Activated T-helper 17 cell treated with anti-CD3 and anti-CD28 coated beads, Interleukin-2, amount 50 U/mL, for 72 hours (primary cell): ENCODE results near the gene MCRIP2. TPM values are rescaled to one million over a fixed set of nuclear protein-coding genes. Genes with fewer than 3 reads are reported as not detected.

Source experiments
- ATAC-seq: fragments of 150-1000 bp; cut with Tn5 transposase; replicated peaks from 2 replicates; pipeline ENCODE4 v1.10.0; 2021; ENCODE audit warnings: mild to moderate bottlenecking, moderate library complexity
- H3K27ac Mint-ChIP-seq: one replicate; pipeline ENCODE4 v1.8.0; 2022; ENCODE audit warnings: mixed read lengths
- H3K27me3 Mint-ChIP-seq: one replicate; pipeline ENCODE4 v1.8.0; 2022; ENCODE audit warnings: mixed read lengths
- H3K36me3 Mint-ChIP-seq: one replicate; pipeline ENCODE4 v1.8.0; 2022; ENCODE audit warnings: low read depth, mild to moderate bottlenecking, mixed read lengths
- H3K4me1 Mint-ChIP-seq: one replicate; pipeline ENCODE4 v1.8.0; 2022; ENCODE audit warnings: mixed read lengths
- H3K4me3 Mint-ChIP-seq: one replicate; pipeline ENCODE4 v1.8.0; 2022; ENCODE audit warnings: mild to moderate bottlenecking, mixed read lengths
- H3K9me3 Mint-ChIP-seq: one replicate; pipeline ENCODE4 v1.8.0; 2022; ENCODE audit warnings: mixed read lengths
- total RNA-seq, 2 donors: library from RNA; stranded (reverse); gene quantifications; one replicate each; pipeline ENCODE4 v1.2.3, GENCODE V29; 2022

Gene MCRIP2
- total RNA-seq, 2 donors from 2014 or later = 29.2 to 54.5 TPM

- Mint-ChIP-seq H3K27ac (no peak overlapping the region), H3K4me3 (peak overlapping the region; percentile 17), H3K4me1 (no peaks in the 10 kb centered on the region), H3K27me3 (no peaks in the 10 kb centered on the region), H3K9me3 (no peaks in the 10 kb centered on the region), H3K36me3 (no peaks in the 10 kb centered on the region)
- ATAC-seq = no peak
Measured at GRCh38 chr16:661184-661821, 19.7 kb downstream of the MCRIP2 start.

GRCh38 chr16:662095-662494 lies 20.5 kb downstream of the MCRIP2 start:
- H3K27me3 Mint-ChIP-seq = no peaks in the 10 kb centered on the region
- ATAC-seq = no peak
- no peak overlapping the region for H3K4me3 Mint-ChIP-seq
- no peak overlapping the region for H3K27ac Mint-ChIP-seq
- no peaks in the 10 kb centered on the region for H3K36me3 Mint-ChIP-seq
- no peaks in the 10 kb centered on the region for H3K9me3 Mint-ChIP-seq
- no peaks in the 10 kb centered on the region for H3K4me1 Mint-ChIP-seq

- Mint-ChIP-seq H3K36me3 (no peaks in the 10 kb centered on the region), H3K27me3 (no peaks in the 10 kb centered on the region), H3K9me3 (no peaks in the 10 kb centered on the region), H3K27ac (no peak overlapping the region), H3K4me3 (no peak overlapping the region), H3K4me1 (no peaks in the 10 kb centered on the region)
- ATAC-seq = no peak
Measured at GRCh38 chr16:662597-662996, 21.0 kb downstream of the MCRIP2 start.

- Mint-ChIP-seq H3K4me3 (no peak overlapping the region), H3K27ac (no peak overlapping the region), H3K4me1 (no peaks in the 10 kb centered on the region), H3K36me3 (peaks cover 20% of the 10 kb centered on the region), H3K9me3 (no peaks in the 10 kb centered on the region), H3K27me3 (no peaks in the 10 kb centered on the region)
- no peak for ATAC-seq
Measured at GRCh38 chr16:666572-666971, 24.9 kb downstream of the MCRIP2 start.

GRCh38 chr16:667113-667779 lies 25.6 kb downstream of the MCRIP2 start:
- peaks cover 20% of the 10 kb centered on the region for H3K36me3 Mint-ChIP-seq
- H3K4me1 Mint-ChIP-seq = no peaks in the 10 kb centered on the region
- H3K27me3 Mint-ChIP-seq = no peaks in the 10 kb centered on the region
- H3K4me3 Mint-ChIP-seq = peak overlapping the region; percentile 71
- no peaks in the 10 kb centered on the region for H3K9me3 Mint-ChIP-seq
- no peak for ATAC-seq
- peak overlapping the region; percentile 73 for H3K27ac Mint-ChIP-seq

GRCh38 chr16:667780-668518 lies 26.3 kb downstream of the MCRIP2 start, which contains the start of gene RHOT2:
Gene RHOT2 (plus strand): TSS chr16:668132. CDS start chr16:668200, 68 bp downstream.
- no peaks in the 10 kb centered on the region for H3K4me1 Mint-ChIP-seq
- no peaks in the 10 kb centered on the region for H3K27me3 Mint-ChIP-seq
- H3K36me3 Mint-ChIP-seq = peaks cover 25% of the 10 kb centered on the region
- ATAC-seq = peak; percentile 99
- H3K9me3 Mint-ChIP-seq = no peaks in the 10 kb centered on the region
- H3K4me3 Mint-ChIP-seq = peak within 1 kb of the TSS; percentile 71
- peak within 1 kb of the TSS; percentile 73 for H3K27ac Mint-ChIP-seq

GRCh38 chr16:668519-669171 lies 27.0 kb downstream of the MCRIP2 start:
- Mint-ChIP-seq H3K36me3 (peaks cover 29% of the 10 kb centered on the region), H3K4me3 (peak overlapping the region; percentile 71), H3K27ac (peak overlapping the region; percentile 17), H3K27me3 (no peaks in the 10 kb centered on the region), H3K9me3 (no peaks in the 10 kb centered on the region), H3K4me1 (no peaks in the 10 kb centered on the region)
- peak; percentile 15 for ATAC-seq

GRCh38 chr16:669666-670065 lies 28.0 kb downstream of the MCRIP2 start:
- no peaks in the 10 kb centered on the region for H3K9me3 Mint-ChIP-seq

GRCh38 chr16:670485-671352 lies 29.1 kb downstream of the MCRIP2 start:
- Mint-ChIP-seq H3K9me3 (no peaks in the 10 kb centered on the region), H3K4me3 (no peak overlapping the region), H3K27ac (no peak overlapping the region), H3K36me3 (peaks cover 35% of the 10 kb centered on the region), H3K27me3 (no peaks in the 10 kb centered on the region), H3K4me1 (no peaks in the 10 kb centered on the region)
- ATAC-seq = no peak

More at GRCh38 chr16:669666-670065, 28.0 kb downstream of the MCRIP2 start:
- ATAC-seq = no peak
- H3K4me1 Mint-ChIP-seq = no peaks in the 10 kb centered on the region
- peak overlapping the region; percentile 50 for H3K4me3 Mint-ChIP-seq
- H3K36me3 Mint-ChIP-seq = peaks cover 35% of the 10 kb centered on the region
- no peak overlapping the region for H3K27ac Mint-ChIP-seq
- H3K27me3 Mint-ChIP-seq = no peaks in the 10 kb centered on the region

- ATAC-seq = no peak
- H3K4me1 Mint-ChIP-seq = no peaks in the 10 kb centered on the region
- H3K4me3 Mint-ChIP-seq = no peak overlapping the region
Measured at GRCh38 chr16:671353-672131, 29.9 kb downstream of the MCRIP2 start.

GRCh38 chr16:672371-672770 lies 30.7 kb downstream of the MCRIP2 start:
- no peaks in the 10 kb centered on the region for H3K27me3 Mint-ChIP-seq
- H3K36me3 Mint-ChIP-seq = peaks cover 35% of the 10 kb centered on the region
- H3K4me3 Mint-ChIP-seq = no peak overlapping the region
- H3K9me3 Mint-ChIP-seq = no peaks in the 10 kb centered on the region
- no peak for ATAC-seq
- H3K4me1 Mint-ChIP-seq = no peaks in the 10 kb centered on the region
- no peak overlapping the region for H3K27ac Mint-ChIP-seq

More at GRCh38 chr16:671353-672131, 29.9 kb downstream of the MCRIP2 start:
- H3K36me3 Mint-ChIP-seq = peaks cover 35% of the 10 kb centered on the region
- H3K27me3 Mint-ChIP-seq = no peaks in the 10 kb centered on the region
- H3K9me3 Mint-ChIP-seq = no peaks in the 10 kb centered on the region
- no peak overlapping the region for H3K27ac Mint-ChIP-seq

GRCh38 chr16:672851-673250 lies 31.2 kb downstream of the MCRIP2 start:
- Mint-ChIP-seq H3K9me3 (no peaks in the 10 kb centered on the region), H3K4me3 (no peak overlapping the region), H3K27ac (no peak overlapping the region), H3K27me3 (no peaks in the 10 kb centered on the region), H3K36me3 (peaks cover 35% of the 10 kb centered on the region), H3K4me1 (no peaks in the 10 kb centered on the region)
- no peak for ATAC-seq

- ATAC-seq = no peak
- H3K27ac Mint-ChIP-seq = no peak overlapping the region
- H3K27me3 Mint-ChIP-seq = no peaks in the 10 kb centered on the region
- H3K9me3 Mint-ChIP-seq = no peaks in the 10 kb centered on the region
- H3K4me1 Mint-ChIP-seq = no peaks in the 10 kb centered on the region
- no peak overlapping the region for H3K4me3 Mint-ChIP-seq
- H3K36me3 Mint-ChIP-seq = peaks cover 35% of the 10 kb centered on the region
Measured at GRCh38 chr16:673399-673991, 31.9 kb downstream of the MCRIP2 start.
